HL-60/S4 treated with retinoic acid at 250 ng/mL for 4 days and 3 days (cell line): ENCODE data around the gene SLC9A3.
"Not testable (repeated sequence)": the region's sequence is repeated elsewhere in the genome, so short reads cannot be mapped to it uniquely, and the experiment has no call there.

Experiments used
- in situ Hi-C: fragments of 300-500 bp; cut with MboI; formaldehyde crosslinking; loops from 2 replicates; pipeline ENCODE4 v1.7.0; 2022; ENCODE audit warnings: low sequenced_read_pairs

The SLC9A3 gene

GRCh38 chr5:478369-478981 lies 45.8 kb downstream of the SLC9A3 start:
- in situ Hi-C loops: no loop called here

- in situ Hi-C loops: no loop called here
Measured at GRCh38 chr5:477871-478270, 46.4 kb downstream of the SLC9A3 start.

- in situ Hi-C loops: no loop called here
Measured at GRCh38 chr5:477247-477646, 47.0 kb downstream of the SLC9A3 start.

GRCh38 chr5:476814-477175 lies 47.5 kb downstream of the SLC9A3 start:
- in situ Hi-C loops: no loop called here

GRCh38 chr5:476102-476813 lies 48.0 kb downstream of the SLC9A3 start:
- in situ Hi-C loops: no loop called here

DNA sequence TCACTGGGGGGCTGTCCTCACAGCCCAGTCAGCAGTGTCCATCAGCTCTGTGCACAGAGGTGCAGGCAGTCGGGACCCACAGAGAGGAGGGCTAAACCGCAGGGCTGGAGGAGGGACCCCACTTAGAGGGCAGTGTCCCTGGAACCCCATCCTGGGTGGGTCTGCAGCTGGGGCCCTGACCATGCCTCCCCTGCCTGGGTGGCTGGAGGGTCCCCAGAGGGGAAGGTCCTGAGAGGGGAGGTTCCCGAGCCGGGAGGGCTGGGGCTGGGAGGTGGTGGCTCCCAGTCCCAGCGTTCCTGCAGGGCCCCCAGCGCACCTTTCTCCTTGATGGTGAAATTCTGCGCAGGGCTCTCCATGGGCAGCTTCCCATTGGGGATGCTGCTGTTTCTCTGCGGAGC lies 48.5 kb downstream of the SLC9A3 start:
- in situ Hi-C loops: no loop called here

GRCh38 chr5:474840-475661 lies 49.2 kb downstream of the SLC9A3 start:
- in situ Hi-C loops: no loop called here

- in situ Hi-C loops: not testable (repeated sequence)
Measured at GRCh38 chr5:474232-474839, 49.9 kb downstream of the SLC9A3 start.

DNA sequence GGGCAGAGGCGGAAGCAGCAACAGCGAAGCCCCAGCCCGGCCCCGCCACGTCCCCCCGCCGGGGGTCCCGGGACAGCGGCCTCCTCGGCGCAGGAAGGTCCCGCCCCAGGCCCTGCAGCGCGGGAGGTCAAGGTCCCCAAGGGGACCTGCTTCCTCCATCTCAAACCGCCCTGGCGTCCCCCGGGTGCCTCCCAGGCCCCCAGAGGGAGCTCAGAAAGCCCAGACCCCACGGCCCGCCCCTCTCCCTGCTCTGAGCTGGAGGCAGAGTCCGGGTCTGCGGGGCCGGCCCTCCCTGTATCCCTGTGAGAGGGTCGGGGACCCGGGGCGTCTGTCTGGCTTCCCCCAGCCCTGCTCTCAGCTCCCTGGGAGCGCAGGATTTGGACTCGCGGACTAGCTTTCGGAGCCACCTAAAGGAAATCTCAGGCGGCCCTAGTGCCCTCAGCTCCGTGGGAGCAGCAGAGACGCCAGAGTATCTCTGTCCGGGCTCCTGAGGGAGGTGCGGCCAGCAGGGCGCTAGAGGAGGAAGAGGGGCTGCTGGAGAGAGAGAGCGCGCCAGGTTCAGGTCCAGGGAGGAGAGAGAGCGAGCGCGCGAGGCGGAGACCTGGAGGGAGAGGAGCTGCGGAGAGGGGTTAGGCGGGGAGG lies 50.6 kb downstream of the SLC9A3 start:
- in situ Hi-C loops: no loop called here

GRCh38 chr5:472656-473550 lies 51.3 kb downstream of the SLC9A3 start:
- in situ Hi-C loops: no loop called here

DNA sequence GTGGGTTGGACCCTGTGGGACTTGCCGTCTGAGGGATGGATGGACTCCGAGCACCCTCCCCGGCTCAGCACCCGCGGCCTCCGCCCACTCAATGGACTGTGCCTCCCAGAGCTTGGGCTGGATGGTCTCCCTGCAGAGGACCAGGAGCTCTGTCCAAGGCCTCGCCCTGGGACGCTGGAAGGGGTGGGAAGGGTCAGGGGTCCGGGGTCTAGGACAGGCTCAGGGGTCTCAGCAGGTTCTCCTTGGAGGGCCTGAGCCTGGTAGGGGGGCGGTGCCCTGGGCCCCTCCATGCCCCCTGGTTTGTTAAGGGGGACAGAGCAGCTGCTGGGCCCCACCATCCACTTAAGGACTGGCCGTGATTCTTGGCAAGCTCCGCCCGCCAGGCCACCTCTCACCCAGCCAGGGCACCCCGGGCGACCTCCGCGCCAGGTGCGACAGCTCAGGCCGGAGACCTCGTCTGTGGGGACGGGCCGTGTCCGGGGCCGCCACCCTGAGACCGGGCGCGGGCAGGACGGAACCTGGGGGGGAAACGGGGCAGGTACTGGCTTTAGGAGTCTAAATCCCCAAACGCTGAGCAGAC lies 52.1 kb downstream of the SLC9A3 start:
- in situ Hi-C loops: no loop called here

- in situ Hi-C loops: no loop called here
Measured at GRCh38 chr5:471750-472058, 52.5 kb downstream of the SLC9A3 start.

DNA sequence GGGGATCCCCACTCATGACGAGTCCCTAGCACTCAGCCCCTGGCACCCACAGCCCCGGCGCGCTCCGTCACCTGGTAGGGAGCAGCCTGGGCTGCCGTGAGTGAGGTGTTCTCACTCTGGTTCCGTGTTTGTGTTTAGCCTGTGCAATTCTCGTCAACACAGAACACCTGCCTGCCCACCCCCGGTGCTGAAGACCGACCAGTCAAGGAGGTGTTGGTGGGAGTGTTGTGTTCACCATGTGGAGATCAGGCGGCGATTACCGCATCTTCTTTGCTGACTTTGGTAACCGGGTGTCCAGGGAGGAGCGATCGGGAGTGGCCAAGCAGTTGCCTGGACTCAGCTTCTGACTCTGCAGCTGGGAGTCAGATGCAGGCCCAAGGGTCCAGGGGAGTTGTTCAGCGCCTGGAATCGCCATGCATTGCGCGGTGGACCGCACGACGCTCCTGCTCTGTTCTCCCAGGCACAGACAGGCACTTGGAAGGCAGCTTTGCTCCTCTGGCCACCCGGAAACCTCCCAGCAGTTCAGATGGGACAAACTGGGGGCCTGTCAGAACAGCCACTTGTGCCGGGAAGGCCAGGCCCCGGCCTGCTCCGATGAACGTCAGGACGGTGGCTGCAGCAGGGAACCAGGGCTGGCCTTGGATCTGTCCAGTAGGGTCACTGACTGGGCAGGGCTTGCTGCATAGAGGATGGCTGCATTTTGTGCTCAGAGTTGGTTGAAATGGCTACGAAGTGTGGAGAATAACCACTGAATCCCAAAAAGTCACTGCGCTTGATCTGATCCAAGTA lies 53.1 kb downstream of the SLC9A3 start:
- in situ Hi-C loops: no loop called here

- in situ Hi-C loops: no loop called here
Measured at GRCh38 chr5:469752-470483, 54.3 kb downstream of the SLC9A3 start.

- in situ Hi-C loops: no loop called here
Measured at GRCh38 chr5:468401-468800, 55.8 kb downstream of the SLC9A3 start.

- in situ Hi-C loops: no loop called here
Measured at GRCh38 chr5:466661-467310, 57.5 kb downstream of the SLC9A3 start.

DNA sequence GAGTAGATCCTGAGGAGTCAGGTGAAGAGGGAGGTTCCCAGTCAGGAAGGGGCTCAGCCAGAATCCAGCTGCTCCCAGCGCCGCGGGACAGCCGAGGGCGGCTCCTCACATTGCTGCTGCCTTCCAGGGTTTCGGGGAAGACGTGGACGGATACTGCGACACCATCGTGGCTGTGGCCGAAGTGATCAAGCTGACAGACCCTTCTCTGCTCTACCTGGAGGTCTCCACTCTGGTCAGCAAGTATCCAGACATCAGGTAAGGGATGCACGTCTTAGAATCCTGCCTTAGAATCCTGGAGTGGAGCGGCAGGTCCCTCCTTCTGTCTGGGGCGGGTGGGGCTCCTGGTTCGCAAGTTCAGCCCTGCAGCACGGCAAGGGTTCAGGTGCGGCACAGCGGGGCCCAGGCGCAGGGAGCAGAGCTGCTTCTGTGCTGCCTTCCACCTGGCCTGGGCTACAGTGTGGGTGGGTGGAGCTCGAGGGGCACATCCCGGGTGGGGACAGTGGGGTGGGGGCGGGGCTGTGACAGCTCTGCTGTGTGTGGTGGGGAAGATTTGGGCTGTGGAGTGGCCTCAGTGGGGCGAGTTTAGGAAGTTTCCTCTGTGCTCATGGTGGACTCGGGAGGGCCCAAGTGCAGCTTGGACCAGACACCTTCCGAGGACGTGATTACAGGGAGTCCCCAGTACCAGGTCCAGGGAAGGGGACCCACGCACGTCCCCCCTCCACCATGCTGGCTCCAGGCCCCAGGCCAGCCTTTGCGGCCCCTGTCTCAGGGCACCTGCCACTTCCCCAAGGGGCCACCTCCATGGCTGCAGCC lies 58.5 kb downstream of the SLC9A3 start:
- in situ Hi-C loops: no loop called here
